AG09319 (cell line): ENCODE data around the gene EIF4G3.
"Not testable (repeated sequence)": the region's sequence is repeated elsewhere in the genome, so short reads cannot be mapped to it uniquely, and the experiment has no call there.

Experiments
- DNase-seq: peaks from one replicate; pipeline ENCODE4 v3.0.0-alpha.2; 2010; ENCODE audit warnings: low read depth; ENCODE audit errors: extremely low read depth
- TF ChIP-seq, protein P1 (sequence below): IDR thresholded peaks from 2 replicates; pipeline ENCODE4 v1.5.1; 2011; ENCODE audit warnings: low read depth, mild to moderate bottlenecking, inconsistent platforms, low read length, moderate library complexity

The EIF4G3 gene

DNA sequence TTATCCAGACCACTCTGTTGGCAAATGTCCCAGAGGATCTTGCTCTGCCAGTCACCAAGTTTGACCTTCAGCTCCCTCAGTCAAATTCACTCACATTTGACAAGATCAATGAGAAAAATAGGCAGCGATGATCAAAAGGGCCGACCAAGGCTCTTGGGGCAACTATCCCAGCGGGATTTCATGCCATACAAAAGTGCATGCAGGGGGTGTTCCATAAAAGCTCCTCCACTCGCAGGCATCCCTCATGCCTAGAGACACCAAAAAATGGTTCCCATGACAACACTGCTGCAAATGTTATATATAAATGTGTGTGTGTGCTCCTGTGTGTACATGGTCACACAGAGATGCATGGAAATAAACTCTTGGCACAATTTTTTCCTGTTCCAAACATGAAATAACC lies 16.2 kb upstream of the EIF4G3 start:
- TF ChIP-seq, protein P1, sequence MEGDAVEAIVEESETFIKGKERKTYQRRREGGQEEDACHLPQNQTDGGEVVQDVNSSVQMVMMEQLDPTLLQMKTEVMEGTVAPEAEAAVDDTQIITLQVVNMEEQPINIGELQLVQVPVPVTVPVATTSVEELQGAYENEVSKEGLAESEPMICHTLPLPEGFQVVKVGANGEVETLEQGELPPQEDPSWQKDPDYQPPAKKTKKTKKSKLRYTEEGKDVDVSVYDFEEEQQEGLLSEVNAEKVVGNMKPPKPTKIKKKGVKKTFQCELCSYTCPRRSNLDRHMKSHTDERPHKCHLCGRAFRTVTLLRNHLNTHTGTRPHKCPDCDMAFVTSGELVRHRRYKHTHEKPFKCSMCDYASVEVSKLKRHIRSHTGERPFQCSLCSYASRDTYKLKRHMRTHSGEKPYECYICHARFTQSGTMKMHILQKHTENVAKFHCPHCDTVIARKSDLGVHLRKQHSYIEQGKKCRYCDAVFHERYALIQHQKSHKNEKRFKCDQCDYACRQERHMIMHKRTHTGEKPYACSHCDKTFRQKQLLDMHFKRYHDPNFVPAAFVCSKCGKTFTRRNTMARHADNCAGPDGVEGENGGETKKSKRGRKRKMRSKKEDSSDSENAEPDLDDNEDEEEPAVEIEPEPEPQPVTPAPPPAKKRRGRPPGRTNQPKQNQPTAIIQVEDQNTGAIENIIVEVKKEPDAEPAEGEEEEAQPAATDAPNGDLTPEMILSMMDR = no peak
- no peak for DNase-seq

DNA sequence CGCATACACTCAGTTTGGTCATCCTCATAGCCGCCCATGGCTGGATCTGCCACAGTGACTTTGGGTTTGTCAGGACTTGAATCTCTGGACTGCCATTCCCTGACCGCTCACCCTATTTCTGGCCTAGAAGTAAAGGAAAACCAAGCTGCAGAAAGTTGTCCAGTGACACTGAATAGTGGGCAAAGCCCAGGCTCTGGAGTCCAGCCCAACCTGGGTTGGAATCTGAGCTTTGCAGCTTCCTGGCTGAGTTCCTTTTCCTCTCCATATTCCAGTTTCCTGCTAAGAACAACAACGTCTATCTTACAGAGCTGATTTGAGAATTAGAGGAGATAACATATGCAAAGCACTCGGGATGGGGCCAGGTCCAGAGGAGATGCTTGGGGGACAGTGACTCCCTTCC lies 15.6 kb upstream of the EIF4G3 start:
- no peak for DNase-seq
- TF ChIP-seq, protein P1 = no peak

DNA sequence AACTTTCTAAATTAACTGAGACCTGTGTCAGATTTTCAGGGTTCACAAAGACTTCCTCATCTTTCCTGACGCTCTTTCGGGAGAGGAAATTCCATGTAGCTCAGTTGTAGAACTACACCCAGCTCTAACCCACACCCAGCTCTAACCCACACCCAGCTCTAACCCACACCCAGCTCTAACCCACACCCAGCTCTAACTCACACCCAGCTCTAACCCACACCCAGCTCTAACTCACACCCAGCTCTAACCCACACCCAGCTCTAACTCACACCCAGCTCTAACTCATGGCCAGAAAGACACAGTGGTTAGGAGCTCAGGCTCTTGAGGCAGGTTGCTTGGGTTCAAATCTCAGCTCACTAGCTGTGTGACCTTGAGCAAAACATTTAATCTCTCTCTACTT lies 14.1 kb upstream of the EIF4G3 start:
- DNase-seq = not testable (repeated sequence)

DNA sequence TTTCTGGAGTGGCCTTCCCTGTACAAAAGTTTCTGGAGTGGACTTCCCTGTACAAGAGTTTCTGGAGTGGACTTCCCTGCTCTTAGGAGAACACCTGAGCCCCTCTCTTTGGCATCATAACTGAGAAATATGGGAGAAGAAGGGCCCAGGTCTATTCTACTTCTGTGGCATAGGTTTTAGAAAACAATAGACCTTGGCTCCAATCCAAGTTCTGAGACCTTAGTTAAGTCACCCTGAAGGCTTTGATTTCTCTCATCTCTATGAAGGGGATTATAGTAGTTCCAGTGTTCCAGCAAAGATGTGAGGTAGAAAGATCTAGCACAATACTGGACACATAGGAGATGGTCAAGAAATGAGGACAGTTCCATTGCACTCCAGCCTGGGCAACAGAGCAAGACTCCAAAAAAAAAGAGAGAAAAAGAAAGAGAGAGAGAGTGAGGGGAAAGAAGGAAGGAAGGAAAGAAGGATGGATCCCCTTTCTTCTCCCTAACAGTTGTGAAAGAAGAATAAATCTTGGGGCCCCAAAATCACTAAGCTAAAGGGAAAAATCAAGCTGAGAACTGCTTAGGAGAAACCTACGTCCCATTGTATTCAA lies 13.3 kb upstream of the EIF4G3 start:
- DNase-seq = no peak
- TF ChIP-seq, protein P1 = no peak

DNA sequence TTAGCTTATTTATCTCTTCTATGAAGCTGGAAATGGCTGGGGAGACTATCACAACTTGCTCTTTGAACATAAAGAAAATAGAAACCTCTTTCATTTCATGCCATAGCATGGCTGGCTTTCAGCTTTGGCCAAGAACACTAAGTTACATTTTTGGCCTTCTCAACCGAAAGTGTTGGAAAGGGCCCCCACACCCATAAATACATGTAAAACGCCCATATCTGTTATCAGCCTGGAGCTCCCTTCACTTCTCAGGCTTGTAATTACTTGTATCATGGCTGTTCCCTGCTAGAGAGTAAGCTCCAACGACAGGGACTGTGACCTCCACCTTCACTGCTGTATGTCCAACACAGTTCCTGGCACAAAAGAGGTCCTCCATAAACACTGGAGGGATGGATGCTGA lies 12.7 kb upstream of the EIF4G3 start:
- no peak for DNase-seq
- TF ChIP-seq, protein P1 = no peak

DNA sequence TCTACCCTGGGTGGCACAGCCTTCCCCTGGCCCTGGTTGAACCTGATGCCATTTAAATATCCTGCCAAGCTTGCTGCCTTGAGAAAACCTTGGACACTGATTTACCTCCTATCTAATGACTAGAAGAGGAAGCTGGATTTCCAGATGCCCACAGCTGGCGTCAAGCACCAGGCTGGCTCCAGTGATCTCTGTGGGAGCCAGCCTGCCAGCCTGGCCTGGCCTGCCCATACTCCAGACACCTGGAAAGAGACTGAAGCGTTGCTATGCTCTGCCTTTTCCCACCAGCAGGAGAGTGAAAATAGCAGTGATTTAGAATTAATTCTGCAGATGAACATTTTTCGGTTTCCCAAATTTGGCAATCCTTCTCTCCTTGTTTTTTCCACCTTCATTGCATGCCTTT lies 11.5 kb upstream of the EIF4G3 start:
- no peak for DNase-seq
- TF ChIP-seq, protein P1 = no peak

DNA sequence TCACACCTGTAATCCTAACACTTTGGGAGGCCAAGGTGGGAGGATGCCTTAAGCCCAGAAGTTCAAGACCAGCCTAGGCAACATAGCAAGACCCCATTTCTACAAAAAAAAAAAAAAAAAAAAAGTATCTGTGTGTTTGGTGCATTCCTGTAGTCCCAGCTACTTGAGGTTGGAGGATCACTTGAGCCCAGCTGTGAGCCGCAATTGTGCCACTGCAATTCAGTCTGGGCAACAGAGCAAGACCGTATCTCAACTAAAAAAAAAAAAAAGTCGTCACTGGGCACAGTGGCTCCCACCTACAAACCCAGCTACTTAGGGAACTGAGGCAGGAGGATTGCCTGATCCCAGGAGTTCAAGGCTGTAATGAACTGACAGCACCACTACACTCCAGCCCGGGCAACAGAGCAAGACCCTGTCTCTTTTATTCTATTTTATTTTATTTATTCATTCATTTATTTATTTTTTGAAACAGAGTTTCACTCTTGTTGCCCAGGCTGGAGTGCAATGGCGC lies 8.6 kb upstream of the EIF4G3 start:
- TF ChIP-seq, protein P1 = no peak
- no peak for DNase-seq

DNA sequence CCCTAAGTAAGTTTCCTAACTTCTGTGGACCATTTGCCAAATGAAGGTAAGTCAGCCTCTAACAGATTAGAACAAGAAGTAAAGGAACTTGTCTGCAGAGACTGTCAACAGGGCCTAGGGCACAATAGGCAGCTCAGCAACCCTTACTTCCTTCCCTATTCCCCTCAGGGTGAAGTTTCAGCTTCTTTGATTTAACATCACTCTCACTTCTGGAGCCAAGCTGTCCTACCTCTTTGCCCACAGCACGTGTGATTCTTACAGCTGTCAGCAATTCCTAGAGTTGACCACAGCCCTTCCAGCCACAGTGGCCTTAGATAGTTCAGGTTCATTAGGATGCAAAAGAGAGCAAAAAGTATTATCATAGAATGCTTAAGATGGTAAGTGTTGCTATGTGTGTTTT lies 7.6 kb upstream of the EIF4G3 start:
- no peak for DNase-seq
- TF ChIP-seq, protein P1 = no peak
